Sigmoid colon (tissue), 4 donors: ENCODE measurements around the gene IQGAP2.

Experiments
- CTCF ChIP-seq, 4 experiments: fragments of 450-650 bp in 3 of 4; fragments of 200-600 bp in 1 of 4; IDR thresholded peaks; one replicate each; pipeline ENCODE4 v1.5.1; 2016 to 2019; ENCODE audit warnings: antibody characterized with exemption in 4 of 4, mild to moderate bottlenecking in 3 of 4, moderate library complexity in 2 of 4
- EP300 ChIP-seq, 4 donors: sonication (generic); formaldehyde crosslinking; IDR thresholded peaks; one replicate each; pipeline ENCODE4 v1.6.1; 2017; ENCODE audit warnings: antibody characterized with exemption in 4 of 4
- POLR2AphosphoS5 ChIP-seq, 4 donors: sonication (generic); formaldehyde crosslinking; IDR thresholded peaks; one replicate each; pipeline ENCODE4 v1.6.1; 2017; ENCODE audit warnings: antibody characterized with exemption in 4 of 4

GRCh38 chr5:76487821-76488220 is 84.7 kb downstream of the IQGAP2 start:
- TF ChIP-seq CTCF (IDR thresholded peaks at IDR 0.05) (no peak), POLR2AphosphoS5 (IDR thresholded peaks at IDR 0.05) (no peak), EP300 (IDR thresholded peaks at IDR 0.05) (no peak)
